Activated T-cell treated with anti-CD3 and anti-CD28 coated beads, Interleukin-2, amount 50 U/mL, for 1 hour (primary cell): ENCODE results near the gene TMEM237.

Source experiments
- DNase-seq: peaks from one replicate; pipeline ENCODE4 v3.0.0-alpha.2; 2020

TMEM237 gene

DNA sequence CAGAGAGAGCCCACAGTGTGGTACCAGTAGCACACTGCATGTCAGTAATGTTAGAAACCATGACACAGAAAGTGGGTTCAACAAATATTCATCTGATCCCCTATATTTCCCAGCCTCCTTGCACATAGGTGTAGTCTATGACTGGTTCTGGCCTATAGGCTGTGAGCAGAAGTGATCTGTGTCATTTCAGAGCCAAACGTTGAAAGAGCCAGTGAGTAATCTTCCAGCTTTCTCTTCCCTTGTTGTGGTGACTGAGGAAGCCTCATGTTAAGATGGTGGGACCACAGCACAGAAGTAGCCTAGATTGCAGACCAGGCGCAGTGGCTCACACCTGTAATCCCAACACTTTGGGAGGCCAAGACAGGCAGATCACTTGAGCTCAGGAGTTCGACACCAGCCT, 4.1 kb downstream of the TMEM237 start:
- no peak for DNase-seq

DNA sequence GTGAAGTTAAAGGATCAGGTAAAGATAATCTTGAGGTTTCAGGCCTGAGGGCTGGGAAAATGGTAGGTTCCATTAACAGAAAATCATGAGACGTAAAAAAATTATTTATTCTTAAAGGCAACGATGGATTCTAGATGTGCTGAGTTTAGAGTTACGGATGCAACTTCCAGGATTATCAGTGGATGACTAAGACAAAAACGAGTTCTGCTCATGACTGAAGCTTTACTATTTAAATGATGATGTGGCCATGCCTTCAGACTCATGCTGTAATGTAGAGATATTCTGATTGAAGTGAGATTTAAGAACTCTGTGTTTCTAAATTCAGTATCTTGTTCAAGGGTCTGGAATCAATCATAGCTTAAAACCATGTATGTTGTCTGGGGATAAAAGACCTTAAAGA, 5.0 kb downstream of the TMEM237 start:
- DNase-seq, result no peak

DNA sequence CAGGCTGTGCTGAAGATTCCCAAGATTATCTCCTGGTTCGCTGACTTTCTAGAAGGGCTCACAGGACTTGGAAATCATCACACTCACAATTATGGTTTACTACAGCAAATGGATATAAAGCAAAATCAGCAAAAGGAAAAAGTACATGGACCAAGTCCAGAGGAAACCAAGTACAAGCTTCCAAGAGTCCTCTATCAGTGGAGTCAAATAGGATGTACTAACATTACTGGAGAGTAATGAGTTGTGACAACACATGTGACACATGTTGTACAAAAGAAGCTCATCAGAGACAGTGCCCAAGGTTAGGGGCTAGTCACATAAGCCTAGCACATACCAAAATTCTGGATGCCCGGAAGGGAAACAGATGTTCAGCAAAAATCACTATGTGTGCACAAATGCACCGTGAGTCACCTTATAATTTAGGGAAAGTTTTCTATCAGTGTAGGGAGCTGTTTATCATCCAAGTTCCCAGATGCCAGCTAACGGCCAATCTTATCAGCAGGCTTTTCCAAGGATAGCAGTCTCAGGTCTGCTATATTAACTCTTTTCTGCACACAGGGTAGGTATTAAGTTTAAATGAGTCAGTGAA, 9.5 kb downstream of the TMEM237 start:
- no peak for DNase-seq

DNA sequence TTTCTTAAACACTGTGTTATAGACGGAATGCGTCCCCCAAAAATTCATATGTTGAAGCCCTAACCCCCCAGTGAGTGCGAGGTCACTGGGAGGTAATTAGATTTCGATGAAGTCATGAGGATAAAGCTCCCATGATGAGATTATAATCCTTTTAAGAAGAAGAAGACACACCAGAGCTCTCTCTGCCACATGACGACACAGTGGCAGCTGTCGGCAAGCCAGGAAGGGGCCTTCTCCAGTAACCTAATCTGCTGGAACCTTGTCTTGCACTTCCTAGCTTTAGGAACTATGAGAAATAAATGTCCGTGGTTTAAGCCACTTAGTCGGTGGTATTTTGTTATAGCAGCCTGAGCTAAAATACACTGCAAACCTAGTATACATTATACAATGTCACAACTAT, 12.3 kb downstream of the TMEM237 start:
- no peak for DNase-seq

DNA sequence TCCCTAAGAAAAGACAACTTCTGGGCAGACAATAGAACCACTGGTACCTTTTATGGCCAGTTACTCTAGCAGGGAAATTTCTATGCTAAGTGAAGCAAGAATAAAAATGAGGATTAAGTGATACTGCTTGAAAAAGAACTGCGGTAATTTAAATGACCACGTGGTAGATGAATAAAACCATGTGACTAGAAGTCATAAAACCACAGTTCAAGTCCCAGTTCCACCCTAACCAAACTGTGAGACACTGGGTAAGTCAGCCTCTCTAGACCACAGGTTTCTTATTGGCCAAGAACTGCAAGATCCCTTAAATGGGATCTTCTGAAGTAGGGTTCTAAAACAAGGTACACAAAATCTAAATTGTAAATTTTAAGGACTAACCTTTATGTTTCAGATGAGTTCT, 12.7 kb downstream of the TMEM237 start:
- no peak for DNase-seq

DNA sequence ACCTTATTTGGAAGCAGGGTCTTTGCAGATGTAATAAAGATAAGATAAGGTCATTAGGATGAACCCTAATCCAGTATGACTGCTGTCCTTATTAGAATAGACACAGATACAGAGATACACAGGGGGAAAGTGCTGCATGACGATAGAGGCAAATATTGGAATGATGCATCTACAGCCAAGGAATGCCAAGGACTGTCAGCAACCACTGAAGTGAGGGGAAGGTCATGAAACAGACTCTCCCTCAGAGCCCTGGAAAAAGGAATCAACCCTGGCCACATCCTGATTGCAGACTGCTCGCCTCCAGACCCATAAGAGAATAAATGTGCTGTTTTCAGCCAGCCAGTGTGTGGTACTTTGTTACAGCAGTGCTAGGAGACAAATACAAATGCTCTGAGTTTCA, 14.8 kb downstream of the TMEM237 start:
- no peak for DNase-seq

DNA sequence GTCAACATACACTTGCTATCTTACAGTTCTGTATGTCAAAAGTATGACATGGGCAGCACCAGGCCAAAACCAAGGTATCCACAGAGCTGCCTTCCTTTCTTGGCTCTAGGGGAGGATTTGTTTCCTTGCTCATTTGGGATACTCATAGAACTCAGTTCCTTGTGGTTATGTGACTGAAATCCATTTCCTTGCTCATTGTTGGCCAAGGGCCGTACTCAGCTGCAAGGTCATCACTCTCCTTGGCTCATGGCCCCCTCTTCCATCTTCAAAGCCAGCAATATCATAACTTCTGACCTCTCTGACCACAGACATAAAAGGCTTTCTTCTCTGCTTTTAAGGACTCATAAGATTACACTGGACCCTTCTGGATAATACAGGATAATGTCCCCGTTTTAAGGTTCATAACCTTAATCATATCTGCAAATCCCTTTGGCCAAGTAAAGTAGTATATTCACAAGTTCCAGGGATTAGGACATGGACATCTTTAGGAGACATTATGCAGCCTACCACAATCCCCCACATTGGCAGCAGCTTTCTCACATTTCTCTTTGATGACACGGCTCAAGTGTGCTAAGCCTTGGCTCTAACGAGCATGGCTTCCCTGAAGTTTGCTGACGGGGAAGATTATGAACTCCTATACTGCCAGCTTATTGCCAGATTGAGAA, 20.9 kb downstream of the TMEM237 start:
- DNase-seq, result no peak

DNA sequence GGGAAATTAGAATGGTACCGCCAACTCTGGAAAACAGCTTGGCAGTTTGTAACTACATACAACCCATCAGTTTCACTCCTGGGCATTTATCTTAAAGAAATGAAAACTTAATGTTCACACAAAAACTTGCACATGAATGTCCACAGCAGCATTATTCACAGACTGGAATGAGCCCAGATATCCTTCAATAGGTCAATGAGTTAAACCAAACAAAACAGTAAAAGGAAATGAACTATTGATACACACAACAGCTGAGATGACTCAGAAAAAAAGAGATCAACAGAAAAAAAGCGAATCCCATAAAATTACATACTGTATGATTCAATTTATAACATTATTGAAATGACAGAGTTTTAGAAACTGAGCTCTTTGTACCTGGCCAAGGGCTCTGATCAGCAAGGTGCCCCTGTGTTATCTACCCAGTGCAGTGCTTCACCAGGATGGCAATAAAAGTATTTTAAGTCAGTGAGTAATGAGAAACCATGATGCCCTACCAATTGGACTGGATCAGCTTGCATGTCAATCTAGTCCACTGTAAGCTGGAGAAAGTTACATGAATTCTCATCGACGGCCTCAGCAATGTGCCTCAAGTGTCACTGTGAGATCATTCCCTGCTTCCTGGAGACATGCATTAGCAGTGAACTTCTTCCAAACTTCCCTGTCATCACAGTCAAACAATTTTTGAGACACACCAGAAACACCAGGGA, 21.9 kb downstream of the TMEM237 start:
- no peak for DNase-seq

DNA sequence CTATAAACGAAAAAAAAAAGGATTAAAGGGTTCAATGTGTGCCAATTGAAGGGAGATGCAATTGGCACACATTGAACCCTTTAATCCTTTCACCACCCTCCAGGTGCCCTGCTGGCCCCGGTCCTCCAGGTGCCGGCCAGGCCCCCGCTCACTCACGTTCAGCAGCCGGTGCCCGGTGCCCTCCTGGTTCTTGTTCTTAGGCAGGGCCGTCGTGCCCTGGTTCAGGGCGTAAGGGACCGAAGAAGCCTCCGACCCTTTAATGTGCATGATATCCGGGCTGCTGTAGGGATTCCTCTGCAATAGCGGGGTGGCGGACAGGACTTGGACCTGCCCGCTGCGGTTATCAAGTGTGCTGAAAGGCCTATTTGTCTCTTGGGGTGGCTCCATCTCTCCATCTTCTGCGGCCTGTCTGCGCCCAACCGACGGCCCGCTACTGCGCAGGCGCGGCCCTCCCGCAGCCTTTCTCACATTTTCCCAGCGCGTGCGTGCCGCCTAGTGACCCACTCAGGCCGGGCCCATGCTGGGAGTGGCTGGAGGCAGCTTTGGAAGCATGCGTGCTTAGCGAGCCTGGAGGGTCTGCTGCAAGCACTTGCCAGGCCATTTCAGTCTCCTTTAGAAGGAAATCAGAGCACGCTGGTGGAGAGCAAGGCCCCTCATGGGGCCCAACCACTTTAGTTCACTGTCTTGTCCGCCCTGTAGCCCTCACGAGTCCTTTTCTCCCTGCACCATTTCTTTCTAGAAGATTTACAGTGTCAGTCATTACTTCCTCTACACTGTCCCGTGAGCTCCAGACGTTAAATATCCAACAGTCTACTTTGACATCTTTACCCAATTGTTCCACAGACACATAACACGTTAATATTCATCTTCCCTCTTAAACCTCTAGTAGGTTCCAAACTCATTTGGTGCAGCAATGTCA, 24.3 kb downstream of the TMEM237 start:
- DNase-seq, result no peak

DNA sequence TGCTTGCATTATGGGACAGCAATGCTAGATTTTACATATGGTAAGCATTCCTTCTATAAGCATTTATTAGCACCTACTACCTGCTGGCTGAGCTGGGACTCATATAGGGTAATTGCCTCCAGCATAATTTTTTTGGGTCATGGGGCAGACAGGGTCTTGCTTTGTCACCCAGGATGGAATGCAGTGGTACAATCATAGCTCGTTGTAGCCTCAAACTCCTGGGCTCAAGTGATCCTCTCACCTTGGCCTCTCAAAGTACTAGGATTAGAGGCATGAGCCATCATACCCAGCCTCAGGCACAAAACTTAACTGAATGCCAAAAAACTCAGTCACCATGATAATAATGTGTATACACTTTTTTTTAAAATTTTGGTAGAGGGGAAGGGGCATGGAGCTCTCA, 35.3 kb downstream of the TMEM237 start:
- no peak for DNase-seq

DNA sequence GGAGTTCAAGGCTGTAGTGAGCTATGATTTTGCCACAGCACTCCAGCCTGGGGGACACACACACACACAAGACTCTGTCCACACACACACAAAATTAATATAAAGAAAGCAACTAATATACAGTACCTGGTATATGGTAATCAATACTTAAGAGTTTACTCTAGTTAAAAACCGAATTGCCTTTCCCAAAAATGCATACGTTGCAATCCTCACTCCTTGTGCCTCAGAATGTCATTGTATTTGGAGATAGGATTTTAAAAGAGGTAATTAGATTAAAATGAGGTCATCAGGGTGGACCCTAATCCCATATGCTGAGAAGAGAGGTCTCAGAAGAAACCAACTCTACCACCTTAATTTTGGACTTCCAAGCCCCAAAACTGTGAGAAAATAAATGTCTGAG, 35.7 kb downstream of the TMEM237 start:
- no peak for DNase-seq

DNA sequence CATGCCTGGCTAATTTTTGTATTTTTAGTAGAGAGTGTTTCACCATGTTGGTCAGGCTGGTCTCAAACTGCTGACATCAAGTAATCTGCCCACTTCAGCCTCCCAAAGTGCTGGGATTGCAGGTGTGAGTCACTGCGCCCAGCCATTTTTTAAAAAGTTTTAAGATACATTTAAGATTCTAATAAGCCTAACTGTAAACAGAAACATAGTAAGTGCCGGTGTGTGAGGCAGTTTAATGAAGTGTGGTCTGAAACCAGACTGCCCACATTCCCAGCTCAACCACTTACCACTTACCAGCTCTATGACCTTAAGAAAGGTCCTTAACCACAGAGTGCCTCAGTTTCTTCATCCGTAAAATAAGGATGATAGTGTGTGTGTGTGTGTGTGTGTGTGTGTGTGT, 42.4 kb downstream of the TMEM237 start:
- DNase-seq, result no peak

DNA sequence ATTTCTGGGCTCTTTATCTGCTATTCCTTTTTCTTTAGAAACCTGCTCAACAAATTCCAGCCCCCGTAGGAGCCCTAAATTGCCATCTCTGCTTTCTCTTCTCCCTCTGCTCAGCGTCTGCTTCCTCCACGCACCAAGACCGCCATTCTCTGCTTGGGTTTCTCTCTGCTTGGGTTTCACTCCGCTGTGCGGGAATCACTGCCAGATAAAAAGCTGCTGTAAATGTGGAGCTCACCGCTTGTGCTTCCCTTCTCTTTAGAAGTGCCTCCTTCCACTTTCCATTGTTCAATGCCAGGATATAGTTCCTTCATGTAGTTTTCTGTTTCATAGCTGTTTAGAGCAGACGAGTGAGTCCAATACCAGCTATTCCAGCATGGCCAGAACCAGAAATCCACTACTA, 45.9 kb downstream of the TMEM237 start:
- no peak for DNase-seq

DNA sequence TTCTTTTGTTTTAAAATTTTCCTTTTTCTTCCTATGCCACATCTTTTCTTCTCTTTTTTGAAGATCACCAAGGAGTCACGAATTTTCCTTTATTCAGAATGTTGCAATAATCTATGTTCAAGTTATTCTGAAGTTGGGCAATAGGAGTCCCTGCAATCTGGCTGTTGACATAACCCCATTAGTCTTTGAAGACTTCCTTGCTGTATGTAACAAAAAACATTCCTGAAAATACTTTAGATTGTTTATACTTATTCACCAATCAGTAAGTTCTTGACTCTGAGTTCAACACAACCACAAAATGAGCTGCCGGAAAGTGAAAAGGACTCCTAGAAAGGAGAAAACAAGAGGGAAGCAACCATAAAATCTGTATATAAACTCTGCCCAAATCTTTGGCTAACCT, 62.8 kb downstream of the TMEM237 start:
- no peak for DNase-seq

DNA sequence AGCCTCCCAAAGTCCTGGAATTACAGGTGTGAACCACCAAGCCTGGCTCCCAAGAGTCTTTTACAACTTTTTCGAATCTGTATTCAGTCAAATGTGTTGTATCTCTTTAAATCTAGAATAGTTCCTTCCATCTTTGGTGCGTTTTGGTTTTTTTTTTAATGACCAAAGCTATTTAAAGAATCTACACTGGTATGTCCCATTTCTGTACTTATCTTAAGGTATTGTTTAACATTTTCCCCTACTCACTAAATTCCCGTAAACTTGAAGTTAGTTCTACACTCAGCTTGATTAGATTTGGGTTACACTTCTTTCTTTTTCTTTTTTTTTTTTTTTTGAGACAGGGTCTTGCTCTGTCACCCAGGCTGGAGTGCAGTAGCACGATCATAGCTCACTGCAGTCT, 63.8 kb downstream of the TMEM237 start:
- no peak for DNase-seq

DNA sequence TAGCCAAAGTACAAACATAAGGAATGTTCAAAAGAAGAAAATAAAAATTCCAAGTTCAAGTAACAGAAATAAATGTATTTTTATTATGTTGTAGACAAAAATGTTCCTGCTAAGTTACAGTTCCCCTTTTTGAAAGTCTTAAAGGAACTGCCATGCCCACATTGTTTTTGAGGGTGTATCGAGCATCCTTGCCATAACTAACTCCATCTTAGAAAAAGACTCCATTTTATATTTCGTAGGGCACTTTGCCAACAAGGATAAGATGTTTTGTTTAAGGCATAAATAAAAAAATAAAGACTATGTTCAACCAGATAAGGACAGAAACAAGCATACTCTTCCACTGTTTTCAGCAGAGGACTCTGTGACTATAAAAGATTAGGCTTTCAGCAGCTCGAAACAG, 67.3 kb downstream of the TMEM237 start:
- DNase-seq, result no peak

DNA sequence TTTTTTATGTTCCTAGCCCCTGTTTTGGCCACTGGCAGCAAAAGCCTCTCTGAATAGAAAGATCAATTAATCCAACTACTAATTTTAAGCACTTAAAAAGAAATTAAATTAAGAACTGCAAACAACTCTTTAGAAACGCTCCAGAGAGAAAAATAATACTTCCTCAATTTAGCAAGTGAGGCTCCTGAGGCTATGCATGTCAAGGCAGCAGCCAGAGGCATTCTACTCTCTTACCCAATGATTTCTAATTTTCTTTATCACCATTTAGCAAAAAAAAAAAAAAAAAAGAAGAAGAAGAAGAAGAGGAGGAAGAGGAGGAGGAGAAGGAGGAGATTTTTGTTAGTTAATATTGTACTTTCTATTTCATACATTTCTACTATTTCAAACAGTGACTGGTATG, 68.5 kb downstream of the TMEM237 start:
- no peak for DNase-seq

DNA sequence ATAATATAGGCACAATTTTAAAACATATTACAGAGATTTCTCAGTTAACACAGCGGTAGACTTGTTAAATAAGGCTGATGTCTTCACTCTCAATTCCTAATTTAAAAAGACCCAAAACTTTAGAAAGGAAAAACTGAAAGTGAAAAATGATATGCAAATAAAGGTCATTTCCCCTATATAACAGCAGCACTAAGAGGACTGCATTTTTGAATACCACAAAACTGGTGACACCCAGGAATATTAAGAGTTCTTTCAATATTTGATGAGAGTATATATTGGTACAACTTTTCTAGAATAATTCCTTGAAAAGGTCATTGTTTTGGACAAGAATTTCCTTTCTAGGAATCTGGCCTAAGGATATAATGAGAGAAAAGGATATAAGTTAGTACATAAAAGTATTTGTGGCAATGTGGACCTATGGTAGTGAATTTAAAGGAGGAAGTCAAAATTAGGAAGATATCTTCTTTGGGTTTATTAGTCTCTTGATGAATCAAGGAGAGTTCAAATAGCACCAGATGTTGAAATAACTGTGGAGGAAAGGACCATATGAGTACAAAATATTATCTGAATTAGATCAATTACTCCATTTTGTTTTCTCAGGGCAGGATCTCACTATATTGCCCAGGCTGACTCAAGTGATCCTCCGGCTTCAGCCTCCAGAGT, 70.3 kb downstream of the TMEM237 start:
- DNase-seq, result no peak
